Measurements from ENCODE around the gene MYO3B.

DNA sequence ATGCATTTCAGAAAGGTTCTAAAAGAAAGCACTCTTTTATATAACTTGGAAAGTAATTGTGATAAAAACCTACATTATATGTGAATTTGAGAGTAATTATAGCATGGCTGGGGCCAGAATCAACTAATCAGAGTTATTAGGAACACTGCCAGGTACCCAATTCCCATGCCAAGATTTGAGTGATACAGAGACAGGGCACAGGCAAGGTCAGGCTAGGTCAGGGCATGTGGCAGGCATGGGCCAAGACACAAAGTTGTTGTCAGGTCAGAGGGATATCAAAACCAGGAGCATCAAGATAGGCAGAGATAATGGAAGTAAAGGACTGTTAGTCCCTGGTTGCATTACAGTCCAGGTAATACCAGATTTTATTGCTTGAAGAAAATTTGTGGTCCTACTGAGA, 87.4 kb downstream of the MYO3B start:
- TF ChIP-seq RCOR1 (IDR thresholded peaks at IDR 0.05; ENCODE audit: low read length): no peak
- no peak for TF ChIP-seq CTCF (IDR thresholded peaks at IDR 0.05)
- no peak for TF ChIP-seq GABPA (IDR thresholded peaks at IDR 0.05; ENCODE audit: low read depth)
- TF ChIP-seq, protein P1, sequence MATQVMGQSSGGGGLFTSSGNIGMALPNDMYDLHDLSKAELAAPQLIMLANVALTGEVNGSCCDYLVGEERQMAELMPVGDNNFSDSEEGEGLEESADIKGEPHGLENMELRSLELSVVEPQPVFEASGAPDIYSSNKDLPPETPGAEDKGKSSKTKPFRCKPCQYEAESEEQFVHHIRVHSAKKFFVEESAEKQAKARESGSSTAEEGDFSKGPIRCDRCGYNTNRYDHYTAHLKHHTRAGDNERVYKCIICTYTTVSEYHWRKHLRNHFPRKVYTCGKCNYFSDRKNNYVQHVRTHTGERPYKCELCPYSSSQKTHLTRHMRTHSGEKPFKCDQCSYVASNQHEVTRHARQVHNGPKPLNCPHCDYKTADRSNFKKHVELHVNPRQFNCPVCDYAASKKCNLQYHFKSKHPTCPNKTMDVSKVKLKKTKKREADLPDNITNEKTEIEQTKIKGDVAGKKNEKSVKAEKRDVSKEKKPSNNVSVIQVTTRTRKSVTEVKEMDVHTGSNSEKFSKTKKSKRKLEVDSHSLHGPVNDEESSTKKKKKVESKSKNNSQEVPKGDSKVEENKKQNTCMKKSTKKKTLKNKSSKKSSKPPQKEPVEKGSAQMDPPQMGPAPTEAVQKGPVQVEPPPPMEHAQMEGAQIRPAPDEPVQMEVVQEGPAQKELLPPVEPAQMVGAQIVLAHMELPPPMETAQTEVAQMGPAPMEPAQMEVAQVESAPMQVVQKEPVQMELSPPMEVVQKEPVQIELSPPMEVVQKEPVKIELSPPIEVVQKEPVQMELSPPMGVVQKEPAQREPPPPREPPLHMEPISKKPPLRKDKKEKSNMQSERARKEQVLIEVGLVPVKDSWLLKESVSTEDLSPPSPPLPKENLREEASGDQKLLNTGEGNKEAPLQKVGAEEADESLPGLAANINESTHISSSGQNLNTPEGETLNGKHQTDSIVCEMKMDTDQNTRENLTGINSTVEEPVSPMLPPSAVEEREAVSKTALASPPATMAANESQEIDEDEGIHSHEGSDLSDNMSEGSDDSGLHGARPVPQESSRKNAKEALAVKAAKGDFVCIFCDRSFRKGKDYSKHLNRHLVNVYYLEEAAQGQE (IDR thresholded peaks at IDR 0.05; ENCODE audit: low read depth, low read length): no peak
- no peak for TF ChIP-seq FOXJ3 (CRISPR knock-in tag; IDR thresholded peaks at IDR 0.05)
- TF ChIP-seq, protein P2, sequence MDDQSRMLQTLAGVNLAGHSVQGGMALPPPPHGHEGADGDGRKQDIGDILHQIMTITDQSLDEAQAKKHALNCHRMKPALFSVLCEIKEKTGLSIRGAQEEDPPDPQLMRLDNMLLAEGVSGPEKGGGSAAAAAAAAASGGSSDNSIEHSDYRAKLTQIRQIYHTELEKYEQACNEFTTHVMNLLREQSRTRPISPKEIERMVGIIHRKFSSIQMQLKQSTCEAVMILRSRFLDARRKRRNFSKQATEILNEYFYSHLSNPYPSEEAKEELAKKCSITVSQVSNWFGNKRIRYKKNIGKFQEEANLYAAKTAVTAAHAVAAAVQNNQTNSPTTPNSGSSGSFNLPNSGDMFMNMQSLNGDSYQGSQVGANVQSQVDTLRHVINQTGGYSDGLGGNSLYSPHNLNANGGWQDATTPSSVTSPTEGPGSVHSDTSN (IDR thresholded peaks at IDR 0.05): no peak

Data from SK-N-SH (cell line).